H1 (cell line): Measurements from ENCODE around the gene SZT2. TPM values are rescaled to one million over a fixed set of nuclear protein-coding genes. Genes with fewer than 3 reads are reported as not detected.
A peak's percentile ranks its signal among the peaks of the same experiment; 100 is the strongest.

Experiments
- CTCF ChIA-PET: fragments of 300-600 bp; sonication (Branson Sonifier 250); formaldehyde crosslinking; loops from one replicate; lab custom pipeline; 2021; ENCODE audit not compliant: partially characterized antibody; lab: Charles Lee
- POLR2A ChIA-PET: fragments of 300-600 bp; sonication (Branson Sonifier 250); formaldehyde crosslinking; loops from one replicate; lab custom pipeline; 2021; ENCODE audit warnings: inconsistent platforms; ENCODE audit not compliant: partially characterized antibody; lab: Charles Lee
- DNase-seq, 2 experiments: peaks; one replicate each; pipeline versions ENCODE4 v3.0.0 to v3.0.0-alpha.2; 2010 to 2022; ENCODE audit warnings: low spot score in 2 of 2, low read depth in 1 of 2, mixed read lengths in 1 of 2
- FAIRE-seq: peaks from 2 replicates; lab custom pipeline; 2011; peaks lifted over from hg19 to GRCh38; lab: Jason Lieb, UNC
- H2AFZ ChIP-seq: 2 replicates; pipeline ENCODE4 v1.8.1; 2012; ENCODE audit warnings: low read length, inconsistent platforms
- H2AK5ac ChIP-seq: 2 replicates; pipeline ENCODE4 v1.6.1; 2013; ENCODE audit warnings: low read depth, low read length
- H2BK120ac ChIP-seq: replicated peaks from 2 replicates; pipeline ENCODE3; 2013; ENCODE audit warnings: low read depth, low read length, inconsistent platforms
- H2BK12ac ChIP-seq: 2 replicates; pipeline ENCODE4 v1.6.1; 2013; ENCODE audit warnings: low read depth, low read length
- H2BK15ac ChIP-seq: 2 replicates; pipeline ENCODE4 v1.6.1; 2013; ENCODE audit warnings: low read length
- H2BK20ac ChIP-seq: 2 replicates; pipeline ENCODE4 v1.6.1; 2013; ENCODE audit warnings: low read length
- H2BK5ac ChIP-seq: 2 replicates; pipeline ENCODE4 v1.6.1; 2013; ENCODE audit warnings: low read depth, low read length
- H3K14ac ChIP-seq: 2 replicates; pipeline ENCODE4 v1.6.1; 2013; ENCODE audit warnings: inconsistent platforms; ENCODE audit not compliant: insufficient read length
- H3K18ac ChIP-seq: 2 replicates; pipeline ENCODE4 v1.6.1; 2013; ENCODE audit warnings: low read length; ENCODE audit errors: extremely low read depth
- H3K23ac ChIP-seq: 2 replicates; pipeline ENCODE4 v1.6.1; 2013; ENCODE audit warnings: inconsistent platforms; ENCODE audit not compliant: insufficient read length
- H3K23me2 ChIP-seq: 2 replicates; pipeline ENCODE4 v1.6.1; 2013; ENCODE audit warnings: low read depth, low read length
- H3K27ac ChIP-seq: 2 replicates; pipeline ENCODE4 v1.6.1; 2011; ENCODE audit warnings: low read depth, low read length, inconsistent platforms
- H3K27me3 ChIP-seq, 4 experiments: replicated peaks in 1 of 4; 1 replicate in 1 of 4; 2 replicates in 3 of 4; pipeline versions ENCODE4 v1.6.1 to v1.8.1; 2011 to 2013; ENCODE audit warnings: low read length in 3 of 4, mild to moderate bottlenecking in 3 of 4, inconsistent platforms in 2 of 4, mixed read lengths in 2 of 4, moderate library complexity in 1 of 4; ENCODE audit not compliant: control insufficient read depth in 3 of 4, insufficient read depth in 3 of 4; ENCODE audit errors: extremely low read depth in 1 of 4
- H3K36me3 ChIP-seq, 4 experiments: 2 replicates each; pipeline versions ENCODE4 v1.6.1 to v1.8.1; 2011 to 2013; ENCODE audit warnings: mild to moderate bottlenecking in 4 of 4, low read length in 3 of 4, moderate library complexity in 2 of 4, control low read depth in 1 of 4, inconsistent platforms in 1 of 4; ENCODE audit not compliant: insufficient read depth in 4 of 4, control insufficient read depth in 2 of 4
- H3K4ac ChIP-seq: replicated peaks from 2 replicates; pipeline ENCODE3; 2013; ENCODE audit warnings: low read length, low read depth, mixed read lengths, inconsistent platforms; ENCODE audit not compliant: insufficient read length
- H3K4me1 ChIP-seq, 4 experiments: replicated peaks in 1 of 4; 1 replicate in 1 of 4; 2 replicates in 3 of 4; pipeline versions ENCODE4 v1.6.1 to v1.8.1; 2011 to 2013; ENCODE audit warnings: low read length in 3 of 4, inconsistent platforms in 2 of 4, mixed read lengths in 1 of 4; ENCODE audit not compliant: insufficient read depth in 4 of 4, control insufficient read depth in 3 of 4
- H3K4me2 ChIP-seq, 2 experiments: 2 replicates each; pipeline versions ENCODE4 v1.6.1 to v1.8.1; 2011 to 2013; ENCODE audit warnings: low read depth in 2 of 2, low read length in 2 of 2, control low read depth in 1 of 2, inconsistent platforms in 1 of 2, mild to moderate bottlenecking in 1 of 2; ENCODE audit not compliant: insufficient read depth in 1 of 2
- H3K4me3 ChIP-seq, 4 experiments: fragments of 200-600, 300-600 bp in 1 of 4; sonication (generic), shearing (Covaris generic), sonication (Bioruptor Twin) in 1 of 4; 2 replicates each; pipeline versions ENCODE4 v1.5.1 to v1.8.1; 2011 to 2016; ENCODE audit warnings: low read length in 4 of 4, low read depth in 3 of 4, control low read depth in 2 of 4, inconsistent platforms in 2 of 4, mild to moderate bottlenecking in 2 of 4, mixed read lengths in 1 of 4, moderate library complexity in 1 of 4; ENCODE audit not compliant: insufficient read depth in 2 of 4; ENCODE audit errors: extremely low read depth in 1 of 4
- H3K56ac ChIP-seq: replicated peaks from 2 replicates; pipeline ENCODE3; 2013; ENCODE audit warnings: low read depth, mild to moderate bottlenecking, mixed read lengths, low read length, inconsistent platforms; ENCODE audit not compliant: insufficient read length
- H3K79me1 ChIP-seq: 2 replicates; pipeline ENCODE4 v1.6.1; 2013; ENCODE audit warnings: low read depth, low read length, control low read depth
- H3K79me2 ChIP-seq, 2 experiments: 2 replicates each; pipeline versions ENCODE4 v1.6.1 to v1.8.1; 2012 to 2013; ENCODE audit warnings: low read length in 2 of 2, mild to moderate bottlenecking in 2 of 2, inconsistent platforms in 1 of 2; ENCODE audit not compliant: insufficient read depth in 2 of 2, control insufficient read depth in 1 of 2
- H3K9ac ChIP-seq, 4 experiments: replicated peaks in 1 of 4; 1 replicate in 1 of 4; 2 replicates in 3 of 4; pipeline versions ENCODE4 v1.6.1 to v1.8.1; 2011 to 2013; ENCODE audit warnings: low read depth in 3 of 4, low read length in 3 of 4, control low read depth in 2 of 4, mild to moderate bottlenecking in 2 of 4, moderate library complexity in 2 of 4, inconsistent platforms in 1 of 4; ENCODE audit errors: extremely low read depth in 1 of 4
- H3K9me3 ChIP-seq, 2 experiments: 2 replicates each; pipeline versions ENCODE4 v1.6.1 to v1.8.1; 2012 to 2013; ENCODE audit warnings: mild to moderate bottlenecking in 2 of 2, moderate library complexity in 2 of 2, control low read depth in 1 of 2, inconsistent platforms in 1 of 2, low read depth in 1 of 2, low read length in 1 of 2, mixed read lengths in 1 of 2; ENCODE audit not compliant: insufficient read depth in 2 of 2
- H4K20me1 ChIP-seq, 2 experiments: replicated peaks in 1 of 2; 2 replicates each; pipeline versions ENCODE3 to v1.8.1; 2011 to 2013; ENCODE audit warnings: inconsistent platforms in 2 of 2, low read length in 2 of 2, mild to moderate bottlenecking in 1 of 2; ENCODE audit not compliant: insufficient read depth in 2 of 2, control insufficient read depth in 1 of 2
- H4K5ac ChIP-seq: 2 replicates; pipeline ENCODE4 v1.6.1; 2013; ENCODE audit warnings: low read length, low read depth, mixed read lengths, inconsistent platforms; ENCODE audit not compliant: insufficient read length
- H4K8ac ChIP-seq: 2 replicates; pipeline ENCODE4 v1.8.0; 2013; ENCODE audit warnings: mild to moderate bottlenecking, moderate library complexity, low read length, inconsistent platforms; ENCODE audit not compliant: insufficient read depth; ENCODE audit errors: extremely low read depth
- H4K91ac ChIP-seq: replicated peaks from 2 replicates; pipeline ENCODE3; 2013; ENCODE audit warnings: low read length, mixed read lengths, inconsistent platforms; ENCODE audit not compliant: insufficient read length
- CBX8 ChIP-seq: fragments of 300-800, 300-1000 bp; sonication (generic); IDR thresholded peaks from 2 replicates; pipeline ENCODE4 v1.7.1; 2016; ENCODE audit warnings: low read depth, low read length, borderline replicate concordance
- CTCF ChIP-seq, 3 experiments: IDR thresholded peaks; 1 replicate in 2 of 3; 2 replicates in 1 of 3; pipeline versions ENCODE4 v1.5.1 to v1.6.1; 2011; ENCODE audit warnings: low read length in 3 of 3, mild to moderate bottlenecking in 3 of 3, inconsistent platforms in 2 of 3, low read depth in 1 of 3, moderate library complexity in 1 of 3; ENCODE audit not compliant: insufficient read depth in 1 of 3; ENCODE audit errors: control extremely low read depth in 1 of 3
- GABPA ChIP-seq: IDR thresholded peaks from 2 replicates; pipeline ENCODE4 v1.6.1; 2011; ENCODE audit warnings: mild to moderate bottlenecking, low read length, moderate library complexity, borderline replicate concordance; ENCODE audit not compliant: insufficient read depth
- RAD21 ChIP-seq, 2 experiments: IDR thresholded peaks in 1 of 2; conservative IDR thresholded peaks in 1 of 2; 2 replicates each; pipeline ENCODE4 v1.6.1; 2011; ENCODE audit warnings: low read depth in 2 of 2, low read length in 2 of 2, improper control_type of control experiment in 1 of 2, inconsistent platforms in 1 of 2, mild to moderate bottlenecking in 1 of 2, moderate library complexity in 1 of 2
- WGBS, 2 experiments: shearing (Covaris generic) in 1 of 2; methylation state at CpG; one replicate each; pipeline versions ENCODE4 v1.1.6 to v1.1.7; 2013 to 2015; ENCODE audit warnings: low lambda C conversion rate in 2 of 2, mixed read lengths in 2 of 2, inconsistent platforms in 1 of 2, low coverage in 1 of 2, missing lambda C conversion rate in 1 of 2; ENCODE audit not compliant: insufficient replicate concordance in 2 of 2, insufficient coverage in 1 of 2, insufficient read length in 1 of 2; ENCODE audit errors: extremely low coverage in 1 of 2, missing lambda C conversion rate in 1 of 2; 5-methylcytosine and 5-hydroxymethylcytosine counted together
- polyA plus RNA-seq, 7 experiments: library from polyadenylated mRNA; depleted of rRNA in 3 of 7; stranded (reverse) in 5 of 7; unstranded in 2 of 7; fragments of >200 nt in 5 of 7; fragments of 200-250 nt in 2 of 7; gene quantifications; 1 replicate in 5 of 7; 2 replicates in 1 of 7; 4 replicates in 1 of 7; pipeline versions ENCODE4 v1.2.1 to v1.2.3, GENCODE V29; 2011 to 2013; ENCODE audit warnings: missing spikeins in 2 of 7, mixed read lengths in 2 of 7
- total RNA-seq: library from RNA; stranded (reverse); fragmentation: NEBNext Ultra II Directional; extraction: Animal tissue kit (Norgen Biotek cat#: 25700); gene quantifications from 2 replicates; pipeline ENCODE4 v1.2.1, GENCODE V29; 2021

The SZT2 gene
- total and polyA plus RNA-seq, 2 of the 8 experiments (the other 6 are each of a cell fraction or from before 2014, with no cell fraction given): 4.7 to 12.9 TPM

GRCh38 chr1:43421976-43422750, 32.5 kb downstream of the SZT2 start:
- Histone ChIP-seq H3K56ac (no peak overlapping the region), H2AK5ac (no peak overlapping the region), H4K91ac (no peak overlapping the region), H4K8ac (no peak overlapping the region), H3K9me3 (no peaks in the 10 kb centered on the region), H3K79me1 (no peaks in the 10 kb centered on the region), H2AFZ (no peak overlapping the region), H3K4ac (no peak overlapping the region), H2BK5ac (no peak overlapping the region; the same call in 1 of the 2 replicates), H4K20me1 (peaks cover 0 to 2% of the 10 kb centered on the region in 2 experiments), H3K4me2 (0 out of 4 replicates have a peak overlapping the region, but pooled peaks of 1 of the 2 experiments have one; percentile 2), H2BK120ac (no peak overlapping the region), H3K9ac (no peak overlapping the region), H3K4me1 (peaks cover 0 to 8% (median 5%) of the 10 kb centered on the region in 4 experiments; a peak in 6 of 7 replicates), H3K27me3 (no peaks in the 10 kb centered on the region), H3K36me3 (peaks cover 5 to 34% (median 29%) of the 10 kb centered on the region in 4 experiments; a peak in 6 of 8 replicates), H3K79me2 (no peaks in the 10 kb centered on the region), H3K23ac (no peak overlapping the region), H2BK20ac (no peak overlapping the region), H3K18ac (no peak overlapping the region), H2BK15ac (no peak overlapping the region), H2BK12ac (no peak overlapping the region), H3K4me3 (no peak overlapping the region), H3K23me2 (peaks cover 2% of the 10 kb centered on the region; the same call in 1 of the 2 replicates), H3K27ac (no peak overlapping the region), H4K5ac (no peak overlapping the region), H3K14ac (no peak overlapping the region)
- POLR2A ChIA-PET: interaction anchor here (1.5 kb wide), 1 partner anchor 11 kb away, joined by 3 read pairs; no protein-coding TSS in a partner anchor
- CTCF ChIA-PET: interaction anchor here (0.6 to 1.8 kb wide), 6 partner anchors 8 to 565 kb away, joined by 3 to 6 read pairs (median 3); no protein-coding TSS in a partner anchor
- no peak for FAIRE-seq
- DNase-seq: peak in 1 of 2 experiments; percentile 13
- peak; percentile 62 to 74 for TF ChIP-seq RAD21 (IDR thresholded peaks at IDR 0.05 in 1 of 2, conservative IDR thresholded peaks at IDR 0.05 in 1 of 2; ENCODE audit: low read depth in 2 of 2, low read length in 2 of 2)
- TF ChIP-seq GABPA: no peak
- TF ChIP-seq CTCF (IDR thresholded peaks at IDR 0.05; ENCODE audit: control extremely low read depth in 1 of 3, insufficient read depth in 1 of 3, low read depth in 1 of 3, low read length in 3 of 3): peak; percentile 27 to 50 (median 41); a peak in 3 of 4 replicates
- TF ChIP-seq CBX8: no peak
- 76% methylated on average over 9 of the region's 12 CpGs; no CpG with 5 or more reads in 1 of the 2 experiments for WGBS, 2 experiments
